GM18951 (cell line): ENCODE results near the gene SUPT3H.

Experiments
- POLR2A ChIP-seq: IDR thresholded peaks from 4 replicates; pipeline ENCODE4 v1.6.1; 2011; ENCODE audit warnings: mild to moderate bottlenecking; ENCODE audit not compliant: insufficient read length, insufficient read depth; ENCODE audit errors: extremely low read depth
- in situ Hi-C: fragments of 300-500 bp; cut with MboI; formaldehyde crosslinking; loops from one replicate; pipeline ENCODE4 v1.12.0; 2022; ENCODE audit warnings: low sequenced_read_pairs, mixed read lengths, inconsistent platforms; ENCODE audit not compliant: unreplicated experiment

The SUPT3H gene

GRCh38 chr6:45417436-45417835, 39.7 kb upstream of the SUPT3H start:
- no peak for TF ChIP-seq POLR2A
- in situ Hi-C loops, result no loop called here

GRCh38 chr6:45416700-45417099, 39.0 kb upstream of the SUPT3H start:
- in situ Hi-C loops, result no loop called here
- TF ChIP-seq POLR2A, result no peak

- TF ChIP-seq POLR2A, result no peak
- in situ Hi-C loops, result no loop called here
These were observed 38.2 kb upstream of the SUPT3H start for GRCh38 chr6:45415788-45416518.

- in situ Hi-C loops, result no loop called here
These were observed 37.6 kb upstream of the SUPT3H start for GRCh38 chr6:45415315-45415714.

GRCh38 chr6:45411959-45412358, 34.2 kb upstream of the SUPT3H start:
- no peak for TF ChIP-seq POLR2A
- in situ Hi-C loops, result no loop called here

More at GRCh38 chr6:45415315-45415714, 37.6 kb upstream of the SUPT3H start:
- no peak for TF ChIP-seq POLR2A

GRCh38 chr6:45400021-45400420, 22.3 kb upstream of the SUPT3H start:
- no peak for TF ChIP-seq POLR2A
- in situ Hi-C loops, result no loop called here

- in situ Hi-C loops, result no loop called here
- no peak for TF ChIP-seq POLR2A
These were observed 20.5 kb upstream of the SUPT3H start for GRCh38 chr6:45398075-45398813.

- TF ChIP-seq POLR2A, result no peak
- in situ Hi-C loops, result no loop called here
These were observed 16.9 kb upstream of the SUPT3H start for GRCh38 chr6:45394586-45395095.

- TF ChIP-seq POLR2A, result no peak
- in situ Hi-C loops, result no loop called here
These were observed 10.6 kb upstream of the SUPT3H start for GRCh38 chr6:45388328-45388727.

GRCh38 chr6:45387236-45387635, 9.5 kb upstream of the SUPT3H start:
- TF ChIP-seq POLR2A, result no peak
- in situ Hi-C loops, result no loop called here

- in situ Hi-C loops, result no loop called here
- no peak for TF ChIP-seq POLR2A
These were observed 8.8 kb upstream of the SUPT3H start for GRCh38 chr6:45386501-45386900.

GRCh38 chr6:45382391-45382790, 4.7 kb upstream of the SUPT3H start:
- TF ChIP-seq POLR2A, result no peak
- in situ Hi-C loops, result no loop called here

- TF ChIP-seq POLR2A, result no peak
- in situ Hi-C loops, result no loop called here
These were observed 696 bp upstream of the SUPT3H start for GRCh38 chr6:45378334-45378926.

- no peak for TF ChIP-seq POLR2A
- in situ Hi-C loops, result no loop called here
These were observed 636 bp downstream of the SUPT3H start for GRCh38 chr6:45377043-45377553.
